AG04449 (cell line): Measurements from ENCODE around the gene LIMA1.
A peak's percentile ranks its signal among the peaks of the same experiment; 100 is the strongest.

Experiments
- CTCF ChIA-PET: fragments of 350-600 bp; formaldehyde crosslinking; extraction: SDS; loops from one replicate; lab custom pipeline; 2021; ENCODE audit warnings: antibody characterized with exemption; lab: Yijun Ruan, JAX
- POLR2A ChIA-PET: fragments of 400-600, 350-600 bp; formaldehyde crosslinking; extraction: SDS; loops from one replicate; lab custom pipeline; 2020; ENCODE audit warnings: antibody characterized with exemption, inconsistent platforms; lab: Yijun Ruan, JAX
- DNase-seq: peaks from one replicate; pipeline ENCODE4 v3.0.0-alpha.2; 2010; ENCODE audit warnings: low read depth, low spot score
- H3K4me3 ChIP-seq: 2 replicates; pipeline ENCODE4 v1.5.1; 2011; ENCODE audit warnings: low read depth, mild to moderate bottlenecking, control low read depth, low read length
- CTCF ChIP-seq: IDR thresholded peaks from one replicate; pipeline ENCODE4 v1.5.1; 2011; ENCODE audit warnings: mild to moderate bottlenecking, moderate library complexity, low read length, control low read depth, inconsistent platforms; ENCODE audit not compliant: insufficient read depth; ENCODE audit errors: missing control alignments

LIMA1 gene

GRCh38 chr12:50201987-50202521 lies 81.3 kb downstream of the LIMA1 start:
- POLR2A ChIA-PET, result interaction anchor here (0.5 to 2.0 kb wide), 3 partner anchors 19 to 82 kb away, joined by 3 to 6 read pairs (median 4); no protein-coding TSS in a partner anchor
- peak; percentile 93 for DNase-seq
- CTCF ChIA-PET, result no interaction called here

GRCh38 chr12:50200552-50201273 lies 82.6 kb downstream of the LIMA1 start:
- H3K4me3 ChIP-seq, result no peak overlapping the region
- DNase-seq, result peak; percentile 86
- ChIA-PET CTCF (interaction anchor here (0.8 to 1.4 kb wide), 5 partner anchors 11 to 116 kb away, joined by 3 to 7 read pairs (median 3); no protein-coding TSS in a partner anchor), POLR2A (interaction anchor here (0.6 to 2.0 kb wide), 4 partner anchors 14 to 31 kb away, joined by 3 to 6 read pairs (median 4); no protein-coding TSS in a partner anchor)
- TF ChIP-seq CTCF, result no peak

More at GRCh38 chr12:50201987-50202521, 81.3 kb downstream of the LIMA1 start:
- TF ChIP-seq CTCF, result no peak
- H3K4me3 ChIP-seq, result peak overlapping the region; percentile 2; the same call in 1 of the 2 replicates

GRCh38 chr12:50198829-50199228 lies 84.5 kb downstream of the LIMA1 start:
- ChIA-PET CTCF (interaction anchor here (0.9 to 1.4 kb wide), 4 partner anchors 16 to 116 kb away, joined by 3 to 6 read pairs (median 4); no protein-coding TSS in a partner anchor), POLR2A (no interaction called here)
- no peak overlapping the region for H3K4me3 ChIP-seq
- no peak for DNase-seq
- no peak for TF ChIP-seq CTCF

- no peak overlapping the region for H3K4me3 ChIP-seq
- DNase-seq, result no peak
- CTCF ChIA-PET, result no interaction called here
- POLR2A ChIA-PET, result no interaction called here
- no peak for TF ChIP-seq CTCF
Measured at GRCh38 chr12:50197297-50197727, 86.0 kb downstream of the LIMA1 start.

- CTCF ChIA-PET, result interaction anchor here (1.2 to 3.7 kb wide), 3 partner anchors 17 to 122 kb away, joined by 3 to 15 read pairs (median 4); no protein-coding TSS in a partner anchor
Measured at GRCh38 chr12:50196537-50196936, 86.8 kb downstream of the LIMA1 start.

More at GRCh38 chr12:50196537-50196936, 86.8 kb downstream of the LIMA1 start:
- DNase-seq, result no peak
- TF ChIP-seq CTCF, result no peak
- POLR2A ChIA-PET, result no interaction called here
- H3K4me3 ChIP-seq, result no peak overlapping the region
